Right renal pelvis (tissue), 4 donors: ENCODE results near the gene SORL1. TPM values are rescaled to one million over a fixed set of nuclear protein-coding genes. Genes with fewer than 3 reads are reported as not detected.
"Not testable (repeated sequence)": the region's sequence is repeated elsewhere in the genome, so short reads cannot be mapped to it uniquely, and the experiment has no call there.

ENCODE experiments used
- DNase-seq, 4 donors: peaks; one replicate each; pipeline ENCODE4 v3.0.0-alpha.2; 2013; ENCODE audit warnings: low read depth in 4 of 4, low spot score in 3 of 4, missing footprints in 1 of 4
- polyA plus RNA-seq, 4 donors: library from polyadenylated mRNA; unstranded; fragments of 120-200 nt; gene quantifications; one replicate each; pipeline ENCODE4 v1.2.1, GENCODE V29; 2013; ENCODE audit not compliant: insufficient read length in 4 of 4

SORL1 gene
- polyA plus RNA-seq, 4 donors, result 34.3 to 63.0 (median 35.5) TPM

- no peak for DNase-seq
These were observed 104.8 kb downstream of the SORL1 start for GRCh38 chr11:121556937-121557336.

GRCh38 chr11:121557348-121557747 is 105.2 kb downstream of the SORL1 start:
- no peak for DNase-seq

GRCh38 chr11:121559606-121560200 is 107.6 kb downstream of the SORL1 start:
- no peak for DNase-seq

- no peak for DNase-seq
These were observed 108.1 kb downstream of the SORL1 start for GRCh38 chr11:121560236-121560635.

- no peak for DNase-seq
These were observed 109.1 kb downstream of the SORL1 start for GRCh38 chr11:121561240-121561639.

GRCh38 chr11:121561716-121562115 is 109.6 kb downstream of the SORL1 start:
- no peak for DNase-seq

GRCh38 chr11:121563003-121563402 is 110.9 kb downstream of the SORL1 start:
- no peak for DNase-seq

- no peak for DNase-seq
These were observed 112.0 kb downstream of the SORL1 start for GRCh38 chr11:121563900-121564822.

GRCh38 chr11:121564948-121565684 is 113.0 kb downstream of the SORL1 start:
- no peak for DNase-seq

- no peak for DNase-seq
These were observed 114.4 kb downstream of the SORL1 start for GRCh38 chr11:121566279-121567168.

GRCh38 chr11:121567995-121568394 is 115.9 kb downstream of the SORL1 start:
- no peak for DNase-seq

GRCh38 chr11:121569332-121570299 is 117.5 kb downstream of the SORL1 start:
- not testable (repeated sequence) for DNase-seq

- no peak for DNase-seq
These were observed 118.3 kb downstream of the SORL1 start for GRCh38 chr11:121570453-121570852.

- DNase-seq, result no peak
These were observed 119.4 kb downstream of the SORL1 start for GRCh38 chr11:121571506-121571905.

GRCh38 chr11:121572571-121573059 is 120.5 kb downstream of the SORL1 start:
- no peak for DNase-seq

GRCh38 chr11:121574801-121575200 is 122.7 kb downstream of the SORL1 start:
- no peak for DNase-seq

GRCh38 chr11:121575250-121575962 is 123.3 kb downstream of the SORL1 start:
- DNase-seq, result peak in 3 of 4 donors; percentile 22 to 47 (median 37)

- no peak for DNase-seq
These were observed 123.8 kb downstream of the SORL1 start for GRCh38 chr11:121575963-121576290.
